GM12878 (cell line): Measurements from ENCODE around the gene IFRD2. TPM values are rescaled to one million over a fixed set of nuclear protein-coding genes. Genes with fewer than 3 reads are reported as not detected.

Source experiments
- ATAC-seq: fragments of 200-7000 bp; cut with Tn5 transposase; 3 replicates; pipeline ENCODE4 v1.9.1; 2020; ENCODE audit warnings: mild to moderate bottlenecking, moderate library complexity
- BruUV-seq: library from RNA; stranded (reverse); fragments of 400-500 nt; replicated peaks from 2 replicates; lab custom pipeline; 2021; lab: Mats Ljungman, UMichigan
- CTCF ChIA-PET: fragments of 300-600 bp; sonication (Branson Sonifier 250); formaldehyde crosslinking; extraction: SDS; loops from one replicate; lab custom pipeline; 2021; ENCODE audit warnings: inconsistent platforms; lab: Yijun Ruan, JAX
- POLR2A ChIA-PET: fragments of 350-600 bp; formaldehyde crosslinking; extraction: SDS; loops from one replicate; lab custom pipeline; 2021; ENCODE audit warnings: inconsistent platforms; lab: Charles Lee
- RAD21 ChIA-PET: fragments of 300-600 bp; sonication (Branson Sonifier 250); formaldehyde crosslinking; loops from one replicate; lab custom pipeline; 2023; ENCODE audit warnings: antibody characterized with exemption; ENCODE audit not compliant: unreplicated experiment; lab: Charles Lee
- SMC1A ChIA-PET: fragments of 300-600 bp; sonication (Branson Sonifier 250); formaldehyde crosslinking; loops from one replicate; lab custom pipeline; 2023; ENCODE audit not compliant: unreplicated experiment, uncharacterized antibody; lab: Charles Lee
- DNase-seq: peaks from one replicate; pipeline ENCODE4 v3.0.0-alpha.2; 2011; ENCODE audit warnings: low read depth, low spot score
- FAIRE-seq: peaks from 3 replicates; lab custom pipeline; 2011; peaks lifted over from hg19 to GRCh38; lab: Jason Lieb, UNC
- H2AFZ ChIP-seq: 2 replicates; pipeline ENCODE4 v1.6.0; 2011; ENCODE audit warnings: low read depth, low read length, control low read depth; ENCODE audit not compliant: control insufficient read depth
- H3K27ac ChIP-seq: 2 replicates; pipeline ENCODE4 v1.5.1; 2011; ENCODE audit warnings: control low read depth; ENCODE audit not compliant: control insufficient read depth, insufficient read depth
- H3K27me3 ChIP-seq, 2 experiments: replicated peaks in 1 of 2; 2 replicates each; pipeline versions ENCODE4 v1.6.0 to v1.6.1; 2011; ENCODE audit warnings: low read length in 1 of 2; ENCODE audit not compliant: control insufficient read depth in 2 of 2, insufficient read depth in 2 of 2
- H3K36me3 ChIP-seq, 2 experiments: 2 replicates each; pipeline ENCODE4 v1.5.1; 2011; ENCODE audit warnings: low read length in 1 of 2; ENCODE audit not compliant: control insufficient read depth in 2 of 2, insufficient read depth in 2 of 2
- H3K4me1 ChIP-seq: 2 replicates; pipeline ENCODE4 v1.6.1; 2011; ENCODE audit warnings: mild to moderate bottlenecking, low read length, moderate library complexity, mixed read lengths; ENCODE audit not compliant: control insufficient read depth, insufficient read depth
- H3K4me2 ChIP-seq: 2 replicates; pipeline ENCODE4 v1.6.0; 2011; ENCODE audit warnings: control low read depth; ENCODE audit not compliant: control insufficient read depth, insufficient read depth
- H3K4me3 ChIP-seq: fragments of 200-600 bp; sonication (generic); 2 replicates; pipeline ENCODE4 v1.5.1; 2016
- H3K79me2 ChIP-seq: 2 replicates; pipeline ENCODE4 v1.6.0; 2011; ENCODE audit warnings: low read length; ENCODE audit not compliant: control insufficient read depth, insufficient read depth
- H3K9ac ChIP-seq: 2 replicates; pipeline ENCODE4 v1.8.0; 2011; ENCODE audit warnings: low read length, control low read depth, mixed read lengths; ENCODE audit not compliant: control insufficient read depth, insufficient read depth
- H3K9me3 ChIP-seq: replicated peaks from 3 replicates; pipeline ENCODE4 v1.5.1; 2011; ENCODE audit warnings: mild to moderate bottlenecking, low read length; ENCODE audit not compliant: control insufficient read depth, insufficient read depth
- H4K20me1 ChIP-seq: 2 replicates; pipeline ENCODE4 v1.6.0; 2011; ENCODE audit not compliant: control insufficient read depth, insufficient read depth
- BCLAF1 ChIP-seq: fragments of 450-650 bp; IDR thresholded peaks from 2 replicates; pipeline ENCODE4 v1.6.1; 2017; ENCODE audit warnings: antibody characterized with exemption, mild to moderate bottlenecking, moderate library complexity
- CBX3 ChIP-seq: fragments of 200-600 bp; sonication (generic); IDR thresholded peaks from 2 replicates; pipeline ENCODE4 v1.6.1; 2016; ENCODE audit warnings: low read depth, borderline replicate concordance
- CREM ChIP-seq: IDR thresholded peaks from 2 replicates; pipeline ENCODE4 v1.6.1; 2014; ENCODE audit warnings: antibody characterized with exemption, low read depth
- HDAC2 ChIP-seq: fragments of 200-600 bp; sonication (generic); IDR thresholded peaks from 2 replicates; pipeline ENCODE4 v1.6.1; 2017
- HDGF ChIP-seq: fragments of 450-650 bp; IDR thresholded peaks from 2 replicates; pipeline ENCODE4 v1.6.1; 2016; ENCODE audit warnings: antibody characterized with exemption
- NRF1 ChIP-seq: conservative IDR thresholded peaks from 2 replicates; pipeline ENCODE4 v1.6.1; 2011; ENCODE audit warnings: mild to moderate bottlenecking, low read depth, low read length, improper control_type of control experiment
- SMARCA5 ChIP-seq: fragments of 450-650 bp; IDR thresholded peaks from 2 replicates; pipeline ENCODE4 v1.6.1; 2017; ENCODE audit warnings: mild to moderate bottlenecking
- STAT3 ChIP-seq: IDR thresholded peaks from 2 replicates; pipeline ENCODE4 v1.6.1; 2011; ENCODE audit warnings: low read depth, low read length, improper control_type of control experiment
- WRNIP1 ChIP-seq: IDR thresholded peaks from 2 replicates; pipeline ENCODE4 v1.6.1; 2011; ENCODE audit warnings: low read depth, low read length, improper control_type of control experiment, borderline replicate concordance
- WGBS: methylation state at CpG from one replicate; pipeline ENCODE4 v1.1.6; 2016; ENCODE audit warnings: low lambda C conversion rate; ENCODE audit not compliant: insufficient replicate concordance, insufficient coverage; ENCODE audit errors: missing lambda C conversion rate; 5-methylcytosine and 5-hydroxymethylcytosine counted together
- in situ Hi-C: fragments of 300-500 bp; cut with MboI; formaldehyde crosslinking; loops from 9 replicates; pipeline ENCODE4 v1.14.3; 2018; ENCODE audit warnings: mixed read lengths
- intact Hi-C: fragments of 100-400 bp; cut with micrococcal nuclease; formaldehyde crosslinking; loops from one replicate; pipeline ENCODE4 v1.14.2; 2022; ENCODE audit not compliant: unreplicated experiment
- polyA plus RNA-seq, 11 experiments: library from polyadenylated mRNA; depleted of rRNA in 4 of 11; unstranded in 6 of 11; stranded (reverse) in 5 of 11; fragments of >200 nt; fragmentation: Nextera tagmentation in 4 of 11; fragmentation: Illumina TruSeq in 1 of 11; extraction: Ambion mirVana in 4 of 11; extraction: Trizol in 1 of 11; gene quantifications; 1 replicate in 1 of 11; 2 replicates in 10 of 11; pipeline versions ENCODE4 v1.2.1 to v1.2.3, GENCODE V29; 2011 to 2016; ENCODE audit warnings: inconsistent platforms in 2 of 11, missing spikeins in 2 of 11, low read depth in 1 of 11
- total RNA-seq, 4 experiments: library from RNA; depleted of rRNA in 3 of 4; stranded (reverse); fragments of >200 nt in 3 of 4; fragmentation: Illumina TruSeq in 1 of 4; extraction: Trizol in 1 of 4; gene quantifications; 2 replicates each; pipeline versions ENCODE4 v1.2.1 to v1.2.3, GENCODE V29; 2013 to 2021

IFRD2 gene
- total and polyA plus RNA-seq, 10 of the 15 experiments (the other 5 are each of a cell fraction or from before 2014, with no cell fraction given): 19.1 to 153 (median 80.3) TPM

DNA sequence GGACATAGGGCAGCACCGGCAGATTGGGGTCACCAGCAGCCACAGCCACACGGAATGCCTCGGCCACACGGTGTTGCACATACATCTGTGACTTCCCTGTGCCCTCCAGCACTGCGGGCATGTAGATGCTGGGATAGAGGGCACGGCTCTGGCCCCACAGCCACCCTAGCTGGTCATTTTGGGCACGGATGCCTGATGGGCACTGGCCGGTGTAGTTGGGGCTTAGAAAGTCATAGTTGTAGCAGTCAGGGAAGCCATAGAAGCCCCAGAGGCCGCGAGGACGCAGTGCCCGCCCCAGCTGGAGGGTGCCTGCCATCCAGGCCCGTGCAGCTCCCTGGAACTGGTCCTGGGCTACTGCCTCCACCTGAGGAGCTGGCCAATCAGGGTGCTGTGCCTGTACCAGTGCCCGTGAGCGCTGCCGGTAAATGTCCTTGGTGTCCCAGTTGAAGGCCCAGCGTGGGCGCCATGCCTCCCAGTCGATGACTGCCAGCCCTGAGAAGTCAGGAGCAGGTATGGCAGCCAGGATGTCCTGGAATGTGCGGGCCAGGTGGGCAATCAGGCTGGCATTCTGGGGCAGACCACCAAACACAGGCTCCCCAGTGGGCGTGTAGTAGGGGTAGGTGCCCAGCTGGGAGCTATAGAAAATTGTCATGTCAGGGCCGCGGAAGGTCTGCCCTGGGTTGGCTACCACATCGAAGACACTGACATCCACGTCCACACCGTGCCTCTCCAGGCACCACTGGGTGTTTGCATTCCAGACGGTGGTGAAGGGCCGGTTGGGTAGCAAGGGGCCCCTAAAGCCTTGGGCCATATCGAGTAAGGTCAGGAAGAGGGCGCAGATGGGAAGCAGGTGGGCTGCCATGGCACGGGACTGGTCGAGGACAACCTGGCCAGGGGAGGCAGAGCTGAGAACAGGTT lies 10.1 kb upstream of the IFRD2 start:
- H4K20me1 ChIP-seq: no peaks in the 10 kb centered on the region
- SMC1A ChIA-PET: no interaction called here

More for the DNA sequence above, 10.1 kb upstream of the IFRD2 start:
- RAD21 ChIA-PET: no interaction called here
- peaks cover 2% of the 10 kb centered on the region; the same call in 1 of the 2 replicates for H3K79me2 ChIP-seq
- DNase-seq (no peak), ATAC-seq (no peak), FAIRE-seq (no peak)
- CTCF ChIA-PET: interaction anchor here (3.5 kb wide), 1 partner anchor 22 kb away, joined by 13 read pairs; no protein-coding TSS in a partner anchor
- no peaks in the 10 kb centered on the region for H3K36me3 ChIP-seq
- intact Hi-C loops (no loop called here), in situ Hi-C loops (no loop called here)
- TF ChIP-seq WRNIP1 (no peak), BCLAF1 (no peak), CBX3 (no peak), CREM (no peak), NRF1 (no peak), STAT3 (no peak), SMARCA5 (no peak), HDGF (no peak), HDAC2 (no peak)
- no peak overlapping the region for H3K27ac ChIP-seq
- no peak overlapping the region for H3K9ac ChIP-seq
- POLR2A ChIA-PET: interaction anchor here (0.7 kb wide), 1 partner anchor 14 kb away, joined by 6 read pairs; no protein-coding TSS in a partner anchor
- BruUV-seq: no TSS peak
- H2AFZ ChIP-seq: no peak overlapping the region
- H3K4me3 ChIP-seq: no peak overlapping the region
- H3K4me1 ChIP-seq: peaks cover 4% of the 10 kb centered on the region
- H3K4me2 ChIP-seq: no peak overlapping the region
- 79% methylated on average over 32 of the region's 32 CpGs for WGBS
- H3K27me3 ChIP-seq: no peaks in the 10 kb centered on the region
- H3K9me3 ChIP-seq: no peaks in the 10 kb centered on the region
